NCI-H226 (cell line): ENCODE measurements around the gene AQP6.
A peak's percentile ranks its signal among the peaks of the same experiment; 100 is the strongest.

Experiments
- DNase-seq: peaks from one replicate; pipeline ENCODE4 v3.0.0-alpha.2; 2015

The AQP6 gene

GRCh38 chr12:49957570-49957967 is 15.2 kb upstream of the AQP6 start:
- DNase-seq = no peak

- peak; percentile 84 for DNase-seq
Observed at GRCh38 chr12:49959685-49960473, 12.9 kb upstream of the AQP6 start.

- no peak for DNase-seq
Observed at GRCh38 chr12:49960474-49961110, 12.2 kb upstream of the AQP6 start.

GRCh38 chr12:49961111-49961922 is 11.4 kb upstream of the AQP6 start, which contains the start of gene AQP5:
Gene AQP5 (plus strand): TSS chr12:49961872. CDS start chr12:49962018, 146 bp downstream.
- no peak for DNase-seq

GRCh38 chr12:49961993-49962764 is 10.6 kb upstream of the AQP6 start:
- no peak for DNase-seq

GRCh38 chr12:49962861-49963765 is 9.6 kb upstream of the AQP6 start:
- peak; percentile 92 for DNase-seq

- no peak for DNase-seq
Observed at GRCh38 chr12:49963976-49964815, 8.6 kb upstream of the AQP6 start.

GRCh38 chr12:49964849-49965624 is 7.7 kb upstream of the AQP6 start:
- DNase-seq = no peak

GRCh38 chr12:49965836-49966235 is 6.9 kb upstream of the AQP6 start:
- no peak for DNase-seq

- no peak for DNase-seq
Observed at GRCh38 chr12:49966511-49967041, 6.2 kb upstream of the AQP6 start.

GRCh38 chr12:49967042-49967776 is 5.5 kb upstream of the AQP6 start:
- DNase-seq = peak; percentile 72

GRCh38 chr12:49967777-49968250 is 4.9 kb upstream of the AQP6 start:
- DNase-seq = no peak

- no peak for DNase-seq
Observed at GRCh38 chr12:49968471-49968870, 4.3 kb upstream of the AQP6 start.

GRCh38 chr12:49969027-49969426 is 3.7 kb upstream of the AQP6 start:
- DNase-seq = no peak

- DNase-seq = no peak
Observed at GRCh38 chr12:49969651-49970429, 2.9 kb upstream of the AQP6 start.

GRCh38 chr12:49970658-49971057 is 2.1 kb upstream of the AQP6 start:
- DNase-seq = no peak

- no peak for DNase-seq
Observed at GRCh38 chr12:49971141-49971540, 1.6 kb upstream of the AQP6 start.

GRCh38 chr12:49972129-49972528 is 618 bp upstream of the AQP6 start:
- DNase-seq = no peak
